GM20431 (cell line): ENCODE data around the gene SLC2A6.

Source experiments
- in situ Hi-C: fragments of 300-500 bp; cut with MseI, MboI; formaldehyde crosslinking; loops from one replicate; pipeline ENCODE4 v1.15.0; 2020; ENCODE audit warnings: low sequenced_read_pairs; ENCODE audit not compliant: unreplicated experiment

SLC2A6 gene

DNA sequence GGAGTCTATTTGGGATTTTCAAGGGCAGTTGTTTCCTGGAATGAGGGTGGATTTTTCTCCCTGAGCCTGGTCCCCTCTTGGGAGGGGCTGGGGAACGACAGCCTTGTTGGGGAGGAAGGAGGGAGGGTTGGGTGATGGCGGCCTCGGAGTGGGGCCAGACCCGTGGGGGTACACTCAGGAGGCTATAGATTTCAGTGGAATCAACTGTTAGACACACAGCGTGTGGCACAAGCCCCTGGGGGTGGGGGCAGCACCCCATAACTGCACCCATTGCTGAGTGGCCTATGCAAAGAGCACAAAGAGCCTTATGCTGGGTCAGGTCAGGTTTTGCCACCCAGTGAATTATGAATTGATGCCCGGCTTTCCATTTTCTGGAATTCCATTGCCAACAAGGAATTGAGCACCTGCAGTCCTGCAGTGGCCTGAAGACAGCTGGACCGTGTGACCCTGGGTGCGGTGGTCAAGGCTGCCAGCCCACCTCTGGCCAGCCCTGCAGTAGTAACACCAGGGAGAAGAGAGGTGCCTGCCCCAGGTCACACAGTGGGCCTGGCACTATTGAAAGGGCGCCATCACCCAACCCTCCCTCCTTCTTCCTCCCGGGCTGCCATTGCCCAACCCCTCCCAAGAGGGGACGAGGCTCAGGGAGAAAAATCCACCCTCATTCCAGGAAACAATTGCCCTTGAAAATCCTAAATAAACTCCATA, 37.5 kb upstream of the SLC2A6 start:
- in situ Hi-C loops, result no loop called here

GRCh38 chr9:133515615-133516255, 36.8 kb upstream of the SLC2A6 start:
- in situ Hi-C loops, result no loop called here

GRCh38 chr9:133515240-133515610, 36.3 kb upstream of the SLC2A6 start:
- in situ Hi-C loops, result no loop called here

- in situ Hi-C loops, result no loop called here
Measured at GRCh38 chr9:133514460-133515239, 35.8 kb upstream of the SLC2A6 start.

DNA sequence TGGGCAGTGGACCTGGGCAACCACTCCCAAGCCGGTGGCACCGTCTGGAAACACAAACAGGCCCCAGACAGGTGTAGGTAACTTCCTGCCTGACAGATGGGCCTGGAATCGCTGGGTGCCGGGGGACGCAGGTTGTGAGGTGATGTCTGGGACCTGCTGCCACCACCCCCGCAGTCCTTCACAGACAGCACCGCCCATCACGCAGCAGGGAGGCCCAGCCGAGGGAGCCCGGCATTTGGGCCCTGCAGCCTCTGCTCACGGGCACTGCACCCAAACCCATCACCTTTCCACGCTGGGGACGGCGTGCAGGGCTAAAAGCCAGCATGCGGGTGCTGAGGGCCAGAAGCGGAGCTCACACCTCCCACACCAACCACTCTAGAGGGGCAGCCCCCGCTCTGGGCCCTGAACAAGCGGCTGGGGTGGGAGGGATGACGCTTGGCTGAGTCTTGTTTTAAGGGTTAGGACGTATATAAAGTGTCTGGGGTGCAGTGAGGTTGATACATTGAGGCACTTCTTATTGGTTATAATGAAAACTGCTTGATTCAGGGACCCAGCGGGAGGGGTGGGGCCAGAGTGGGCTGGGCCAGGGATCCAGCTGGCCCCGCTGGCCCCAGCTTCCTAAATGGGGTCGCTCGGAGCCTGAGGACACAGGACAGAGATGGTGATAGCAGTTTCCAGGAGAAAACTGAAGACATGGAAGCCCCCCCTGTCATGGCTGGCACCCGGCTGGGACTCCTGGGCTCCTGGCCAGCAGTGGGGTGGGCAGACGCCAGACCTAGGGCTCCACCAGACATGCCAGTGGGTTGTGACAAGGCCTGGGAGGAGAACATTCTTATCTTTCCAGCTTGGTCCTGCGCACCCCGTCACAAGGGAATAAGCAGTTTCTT, 34.6 kb upstream of the SLC2A6 start:
- in situ Hi-C loops, result no loop called here

GRCh38 chr9:133512253-133513213, 33.6 kb upstream of the SLC2A6 start:
- in situ Hi-C loops, result no loop called here

DNA sequence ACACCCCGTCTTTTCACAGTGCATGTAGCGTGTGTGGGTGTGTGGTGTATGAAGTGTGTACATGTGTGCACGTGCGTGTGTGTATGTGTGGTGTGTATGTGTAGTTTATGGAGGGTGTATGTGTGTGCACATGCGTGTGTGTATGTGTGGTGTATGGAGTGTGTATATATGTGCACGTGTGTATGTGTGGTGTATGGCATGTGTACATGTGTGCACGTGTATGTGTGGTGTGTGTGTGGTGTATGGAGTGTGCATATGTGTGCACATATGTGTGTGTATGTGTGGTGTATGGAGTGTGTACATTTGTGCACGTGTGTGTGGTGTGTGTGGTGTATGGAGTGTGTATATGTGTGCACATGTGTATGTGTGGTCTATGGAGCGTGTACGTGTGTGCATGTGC, 32.7 kb upstream of the SLC2A6 start:
- in situ Hi-C loops, result no loop called here

- in situ Hi-C loops, result no loop called here
Measured at GRCh38 chr9:133510926-133511505, 32.1 kb upstream of the SLC2A6 start.

GRCh38 chr9:133509179-133510083, 30.5 kb upstream of the SLC2A6 start:
- in situ Hi-C loops, result no loop called here

- in situ Hi-C loops, result no loop called here
Measured at GRCh38 chr9:133508046-133508445, 29.1 kb upstream of the SLC2A6 start.

DNA sequence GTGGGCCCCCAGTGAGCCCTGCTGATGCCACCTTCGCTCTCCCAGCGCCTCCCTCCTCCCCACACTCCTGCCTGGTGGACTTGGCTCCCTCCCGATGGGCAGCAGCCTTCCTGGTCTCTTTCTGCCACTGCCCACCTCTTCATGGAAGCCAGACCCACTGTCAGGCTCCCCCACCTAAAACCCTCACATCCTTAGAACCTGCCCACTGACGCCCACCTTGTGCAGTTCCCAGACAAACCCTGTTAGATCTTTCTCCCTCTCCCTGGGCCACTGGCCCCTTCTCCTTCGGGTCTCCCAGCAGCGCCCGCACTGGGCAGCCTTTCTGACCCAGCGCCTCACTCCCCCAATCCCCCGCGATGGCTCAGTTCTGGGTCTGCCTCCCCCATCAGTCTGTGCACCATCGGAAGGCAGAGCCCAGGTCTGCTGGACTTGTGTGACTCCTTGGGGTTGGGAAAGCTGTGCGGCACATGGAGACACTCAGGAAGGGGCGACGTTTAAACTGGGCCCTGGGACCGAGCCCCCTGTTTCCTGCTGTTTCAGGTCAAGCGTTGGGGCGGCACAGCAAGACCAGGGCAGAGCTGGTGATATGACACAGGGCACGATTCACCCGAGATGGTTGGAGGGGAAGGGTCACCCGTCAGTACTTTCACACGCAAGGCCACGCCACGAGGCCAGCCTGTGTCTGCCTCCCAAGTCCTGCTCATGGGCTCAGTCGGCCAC, 28.5 kb upstream of the SLC2A6 start:
- in situ Hi-C loops, result no loop called here

DNA sequence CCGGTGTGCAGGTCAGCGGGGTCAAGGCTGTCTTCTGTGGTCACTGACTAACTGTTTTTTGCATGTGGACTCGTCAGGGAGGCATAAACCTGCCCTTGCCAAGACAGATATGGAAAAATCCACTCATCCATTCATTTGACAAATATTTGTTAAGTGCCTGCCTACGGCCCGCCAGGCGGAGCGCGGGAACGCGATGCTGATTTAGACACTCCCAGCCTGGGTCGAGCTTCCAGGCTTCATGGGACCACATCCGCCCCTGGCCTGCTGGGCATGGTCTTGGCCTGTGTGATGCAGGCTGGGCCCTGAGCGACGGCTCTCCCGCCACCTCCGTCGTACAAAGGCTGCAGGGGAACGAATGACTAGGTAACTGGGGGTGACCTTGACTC, 27.7 kb upstream of the SLC2A6 start:
- in situ Hi-C loops, result no loop called here

GRCh38 chr9:133505901-133506652, 27.2 kb upstream of the SLC2A6 start:
- in situ Hi-C loops, result no loop called here

GRCh38 chr9:133505186-133505830, 26.4 kb upstream of the SLC2A6 start:
- in situ Hi-C loops, result no loop called here

DNA sequence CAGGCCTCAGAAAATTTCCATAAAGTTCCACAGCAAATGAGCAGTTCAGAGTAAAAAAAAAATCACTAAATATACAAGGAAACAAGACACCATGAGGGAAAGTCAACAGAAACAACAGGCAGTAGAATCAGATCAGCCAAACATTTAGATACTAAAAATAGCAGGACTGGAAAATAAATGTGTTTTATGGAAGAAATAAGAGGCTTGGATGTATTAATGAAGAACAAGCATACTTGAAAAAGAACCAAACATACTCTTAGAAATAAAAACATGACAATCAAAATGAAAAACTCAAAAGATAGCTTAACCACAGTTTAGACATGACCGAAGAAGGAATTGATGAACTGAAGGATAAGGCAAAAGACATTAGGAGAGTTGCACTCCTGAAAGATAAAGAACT, 23.2 kb upstream of the SLC2A6 start:
- in situ Hi-C loops, result no loop called here

DNA sequence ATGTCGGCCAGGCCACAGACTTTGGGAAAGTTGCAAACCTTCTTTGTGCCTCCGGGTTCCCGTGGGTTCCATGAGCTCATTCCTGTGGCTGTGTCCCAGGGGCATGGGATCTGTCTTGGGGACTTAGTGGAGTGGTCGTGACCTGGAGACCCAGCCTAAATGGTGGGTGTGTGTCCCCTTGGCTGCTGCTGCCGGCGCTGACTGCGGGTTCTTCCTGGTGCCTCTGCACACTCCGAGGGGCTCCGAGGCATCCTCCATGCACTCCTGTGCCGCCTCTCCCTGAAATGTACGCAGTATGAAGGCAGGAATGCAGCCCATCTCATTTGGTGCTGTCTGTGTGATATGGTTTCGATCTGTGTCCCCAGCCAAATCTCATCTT, 21.0 kb upstream of the SLC2A6 start:
- in situ Hi-C loops, result no loop called here
